Measurements from ENCODE around the gene MRPL40.
"Not testable (repeated sequence)": the region's sequence is repeated elsewhere in the genome, so short reads cannot be mapped to it uniquely, and the experiment has no call there.

Gene MRPL40

DNA sequence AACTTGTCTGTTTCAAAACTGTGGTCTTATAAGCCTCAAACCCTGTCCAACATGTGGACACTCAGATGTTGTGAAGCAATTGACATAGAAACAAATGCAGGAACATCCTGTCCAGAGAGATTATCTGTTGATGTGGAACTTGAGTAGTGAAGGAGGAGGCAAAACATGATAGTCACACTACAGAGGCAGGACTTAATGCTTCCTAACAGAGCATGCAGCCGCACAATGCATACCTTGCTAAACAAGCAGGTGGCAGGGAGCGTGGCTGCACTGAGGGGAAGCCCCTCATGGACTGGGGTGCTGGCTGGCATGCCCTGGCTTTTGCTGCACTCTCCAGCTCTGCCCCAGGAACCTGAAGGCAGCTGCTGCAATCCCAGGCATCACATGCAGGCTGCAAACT, 9.8 kb downstream of the MRPL40 start:
- DNase-seq: no peak

DNA sequence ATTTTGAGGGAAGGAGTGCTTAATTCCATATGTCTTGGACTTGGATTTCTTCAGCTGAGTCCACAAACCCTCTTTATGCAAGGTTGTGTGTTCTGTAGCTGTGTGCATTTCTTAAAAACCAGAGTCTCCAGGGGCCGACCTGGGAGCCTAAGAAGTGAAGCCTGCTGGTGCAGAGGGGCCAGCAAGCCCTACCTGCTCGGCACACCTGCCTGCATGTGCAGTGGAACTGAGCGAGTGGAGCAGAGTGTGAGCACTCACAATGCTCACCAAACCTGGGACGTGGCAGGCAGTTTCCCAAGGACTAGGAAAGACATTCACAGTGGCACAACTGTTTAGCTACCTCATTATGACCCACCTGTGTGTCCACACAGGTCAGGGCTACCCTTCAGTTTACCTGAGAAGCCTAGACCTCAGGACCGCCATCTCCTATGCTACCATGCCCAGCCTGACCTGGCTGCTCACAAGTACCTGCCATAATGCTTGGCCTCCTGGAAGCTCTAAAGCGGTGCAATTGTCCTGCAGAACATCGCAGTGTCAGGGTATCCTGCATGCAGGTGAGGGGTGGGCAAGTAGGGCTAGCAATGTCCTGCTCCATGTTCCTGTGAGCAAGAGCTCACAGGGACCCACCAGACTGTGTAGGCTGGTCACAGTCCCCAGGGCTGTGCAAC, 11.3 kb downstream of the MRPL40 start:
- no peak for DNase-seq

DNA sequence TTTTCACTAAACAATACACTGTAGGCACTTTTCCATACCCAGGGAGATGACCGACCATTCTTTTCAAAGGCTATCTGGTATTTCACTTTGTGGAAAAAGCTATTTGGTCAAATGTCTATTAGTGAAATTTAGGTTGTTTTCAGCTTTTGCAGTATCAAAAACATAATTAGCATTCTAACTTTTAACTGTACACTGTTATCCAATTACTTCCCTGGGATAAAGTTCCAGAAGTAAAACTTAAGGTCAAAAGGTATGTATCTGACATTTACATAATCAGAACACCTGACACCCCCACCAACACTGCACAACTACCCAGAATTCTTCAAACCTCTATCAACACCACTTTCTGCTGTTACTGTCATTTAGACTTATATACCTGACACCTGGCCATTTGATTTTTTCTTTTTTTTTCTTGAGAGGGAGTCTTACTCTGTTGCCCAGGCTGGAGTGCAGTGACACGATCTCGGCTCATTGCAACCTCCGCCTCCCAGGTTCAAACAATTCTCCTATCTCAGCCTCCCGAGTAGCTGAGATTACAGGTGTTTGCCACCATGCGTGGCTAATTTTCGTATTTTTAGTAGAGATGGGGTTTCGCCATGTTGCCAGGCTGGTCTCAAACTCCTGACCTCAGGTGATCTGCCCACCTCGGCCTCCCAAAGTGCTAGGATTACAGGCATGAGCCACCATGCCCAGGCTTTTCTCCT, 13.1 kb downstream of the MRPL40 start:
- DNase-seq: not testable (repeated sequence)

DNA sequence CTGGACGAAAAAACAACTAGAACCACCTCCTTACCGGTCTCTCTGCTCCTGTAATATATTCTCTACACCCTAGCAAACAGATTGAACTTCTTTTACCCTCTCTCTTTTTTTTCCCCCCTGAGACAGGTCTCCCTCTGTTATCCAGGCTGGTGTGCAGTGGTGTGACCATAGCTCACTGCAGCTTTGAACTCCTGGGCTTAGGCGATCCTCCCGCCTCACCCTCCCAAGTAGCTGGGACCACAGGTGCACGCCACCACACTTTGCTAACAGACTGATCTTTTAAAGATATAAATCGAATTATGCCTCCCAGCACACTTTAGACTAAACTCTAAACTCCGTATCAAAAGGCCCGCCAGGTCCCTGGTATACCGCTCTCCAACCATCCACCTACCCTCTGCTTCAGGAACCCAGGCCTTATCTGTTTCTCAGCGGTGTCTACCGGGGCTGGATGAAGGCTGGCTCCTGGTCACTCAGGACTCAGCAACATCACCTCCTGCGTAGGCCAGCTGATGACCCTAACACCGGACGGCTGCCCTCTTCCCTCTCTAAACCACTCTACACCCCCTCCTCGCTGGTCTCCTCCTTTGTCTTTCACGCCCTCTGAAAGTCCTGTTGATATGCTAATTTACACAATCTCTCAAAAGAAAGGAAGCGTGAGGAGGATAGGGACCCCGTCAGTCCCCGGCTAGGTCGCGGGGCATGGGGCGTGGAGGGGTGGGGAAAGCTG, 14.4 kb downstream of the MRPL40 start:
- no peak for DNase-seq

DNA sequence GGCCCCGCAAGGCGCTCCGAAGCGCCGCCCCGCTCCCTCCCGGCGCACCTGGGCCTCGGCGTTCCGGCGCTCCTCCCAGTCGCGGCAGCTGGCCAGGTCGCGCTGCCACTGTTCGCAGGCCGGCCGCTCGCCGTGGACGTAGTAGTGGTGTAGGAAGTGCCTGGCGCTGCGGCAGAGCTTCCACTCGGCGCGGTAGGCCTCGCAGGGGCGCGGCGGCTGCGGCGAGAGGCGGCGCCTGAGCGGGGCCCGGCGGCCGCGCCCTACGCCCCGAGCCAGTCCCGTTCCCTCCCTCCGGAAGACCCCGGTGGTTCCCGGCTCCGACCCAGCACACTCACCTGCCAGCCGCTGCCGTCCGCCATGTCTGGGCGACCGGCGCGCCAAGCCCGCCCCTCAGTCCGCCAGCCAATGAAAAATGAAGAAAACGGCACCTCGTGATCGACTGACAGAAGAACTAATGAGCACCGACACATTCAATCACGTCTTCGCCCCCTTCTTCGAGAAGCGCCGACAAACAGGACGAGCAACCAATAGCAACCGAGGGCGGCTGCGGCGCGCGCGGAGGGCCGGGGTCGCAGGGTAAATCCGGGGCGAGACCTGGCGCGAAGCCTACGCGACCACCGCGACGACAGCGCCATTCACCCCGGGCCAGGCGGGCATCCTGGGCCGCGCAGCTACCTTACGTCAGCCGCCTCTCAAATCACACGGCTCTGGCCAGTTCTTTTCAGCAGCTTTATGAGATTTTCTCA, 15.2 kb downstream of the MRPL40 start, which contains the start of gene C22orf39:
Gene C22orf39 (minus strand): TSS at position 382 of the 746 bp plus-strand sequence. CDS start 23 bp downstream, at position 359.
- peak; percentile 95 for DNase-seq

DNA sequence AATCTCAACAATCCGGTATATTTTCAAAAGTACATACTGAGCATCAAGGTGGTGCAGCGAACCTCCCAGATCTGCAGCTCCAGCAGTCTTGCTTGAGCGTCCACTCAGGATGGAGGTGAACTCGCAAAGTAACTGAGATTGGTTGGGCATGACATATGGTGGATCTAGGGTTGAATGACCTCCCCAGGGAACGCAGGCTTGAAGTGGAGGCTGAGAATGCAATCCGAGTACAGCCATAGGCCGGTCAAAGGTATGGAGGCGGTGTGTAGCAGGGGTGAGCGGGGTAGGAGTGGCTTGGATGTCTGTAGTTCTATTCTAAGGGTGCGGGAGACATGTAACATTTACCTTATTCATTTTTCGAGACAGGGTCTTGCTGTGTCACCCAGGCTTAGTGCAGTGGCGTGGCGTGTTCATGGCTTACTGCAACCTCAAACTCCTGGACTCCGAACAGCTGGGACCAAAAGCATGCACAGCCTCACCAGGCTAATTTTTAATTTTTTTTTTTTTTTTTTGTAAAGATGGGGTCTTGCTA, 15.8 kb downstream of the MRPL40 start:
- peak; percentile 38 for DNase-seq

DNA sequence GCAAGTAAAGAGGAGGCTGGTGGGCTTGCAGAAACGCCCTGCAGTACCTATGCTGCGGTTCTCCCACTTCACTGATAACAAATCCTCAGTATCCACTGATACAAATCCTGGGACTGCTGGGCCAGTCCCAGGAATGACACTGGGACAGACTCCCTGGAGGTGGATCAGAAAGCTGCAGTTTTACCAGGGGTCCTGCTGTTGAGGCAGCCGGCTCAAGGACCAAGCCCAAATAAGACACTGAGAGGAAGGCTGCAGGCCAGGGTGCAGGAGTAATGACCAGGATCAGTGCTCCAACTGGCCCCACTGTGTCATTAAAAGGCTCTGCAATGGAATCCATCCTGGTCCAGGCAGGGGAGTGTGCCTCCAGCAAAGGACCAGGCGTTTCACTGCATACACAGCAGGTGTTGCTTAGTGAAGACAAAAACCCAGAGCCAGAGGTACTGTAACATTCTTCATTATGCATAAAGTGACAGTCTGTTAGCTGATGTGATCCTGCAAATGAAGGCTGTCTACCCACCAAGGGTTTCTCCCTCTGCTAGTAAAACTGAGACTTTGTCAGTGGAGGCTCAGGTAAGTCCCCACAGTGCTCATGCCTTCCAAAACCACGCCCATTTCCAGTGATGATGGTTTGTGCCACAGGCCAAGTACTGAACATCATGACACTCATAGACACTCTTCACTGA, 16.5 kb downstream of the MRPL40 start:
- DNase-seq: no peak

DNA sequence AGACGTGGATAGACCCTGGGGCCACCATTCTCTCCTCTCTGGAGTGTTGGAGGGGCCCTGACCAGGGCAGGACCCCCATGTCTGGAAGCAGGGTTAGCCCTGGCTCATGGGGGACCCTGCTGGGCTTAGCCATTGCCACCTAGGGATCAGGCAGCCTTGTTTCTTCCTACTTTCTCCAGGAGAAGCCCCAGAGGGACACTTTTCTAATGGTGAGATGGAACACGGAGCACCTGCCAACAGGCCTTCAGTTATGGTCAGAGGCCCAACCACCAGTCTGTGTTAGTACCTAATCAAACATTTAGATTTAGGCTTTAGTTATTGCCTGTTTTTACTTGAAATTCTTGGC, 17.1 kb downstream of the MRPL40 start:
- DNase-seq: no peak

DNA sequence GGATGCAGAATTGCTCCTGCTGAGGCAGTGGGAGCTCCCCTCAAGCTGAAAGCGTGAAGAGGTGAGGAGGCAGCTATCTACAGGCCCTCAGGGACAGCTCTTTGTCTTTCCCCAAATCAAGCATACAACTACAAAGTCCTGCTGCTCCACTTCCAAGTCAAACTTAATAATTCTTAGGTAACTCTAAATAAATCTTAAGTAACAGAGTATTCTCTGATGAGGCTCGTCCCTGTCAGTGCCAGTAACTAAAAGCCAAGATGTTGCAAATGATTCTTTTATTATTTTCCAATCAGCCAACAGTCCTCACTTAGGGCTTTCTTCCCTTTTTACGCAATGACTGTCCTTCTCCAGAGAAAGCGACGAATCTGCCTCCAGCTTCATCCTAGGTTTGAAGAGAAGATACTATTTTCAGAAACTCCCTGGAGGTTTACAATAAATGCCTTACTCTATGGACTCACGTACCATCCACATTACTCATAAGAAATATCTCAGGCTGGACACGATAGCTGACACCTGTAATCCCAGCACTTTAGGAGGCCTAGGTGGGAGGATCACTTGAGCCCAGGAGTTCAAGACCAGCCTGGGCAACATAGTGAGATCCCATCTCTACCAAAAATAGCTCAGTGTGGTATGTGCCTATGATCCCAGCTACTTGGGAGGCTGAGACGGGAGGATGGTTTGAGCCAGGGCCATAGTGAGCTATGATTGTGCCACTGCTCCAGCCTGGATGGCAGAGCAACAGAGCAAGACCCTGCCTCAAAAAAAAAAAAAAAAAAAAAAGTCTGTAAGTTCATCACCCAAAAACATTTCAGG, 18.2 kb downstream of the MRPL40 start:
- no peak for DNase-seq

DNA sequence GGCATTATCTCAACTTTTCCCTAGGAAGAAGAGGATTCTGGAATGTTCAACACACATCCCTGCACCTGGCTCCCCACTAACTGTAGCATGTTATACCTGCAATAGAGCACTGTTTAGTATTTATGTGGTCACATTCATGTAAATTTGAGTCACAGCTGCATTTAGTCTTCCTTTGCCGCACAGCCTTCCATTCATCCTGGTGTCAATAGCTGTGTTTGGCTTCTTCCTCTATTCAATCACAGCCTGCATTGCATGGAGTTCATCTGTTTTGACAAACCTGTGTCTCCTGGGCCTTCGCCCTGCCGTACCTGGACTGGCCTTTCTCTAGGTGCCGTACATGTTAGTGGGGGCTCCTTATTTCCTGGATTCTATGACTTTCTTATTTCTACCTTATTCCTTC, 19.2 kb downstream of the MRPL40 start:
- DNase-seq: no peak

DNA sequence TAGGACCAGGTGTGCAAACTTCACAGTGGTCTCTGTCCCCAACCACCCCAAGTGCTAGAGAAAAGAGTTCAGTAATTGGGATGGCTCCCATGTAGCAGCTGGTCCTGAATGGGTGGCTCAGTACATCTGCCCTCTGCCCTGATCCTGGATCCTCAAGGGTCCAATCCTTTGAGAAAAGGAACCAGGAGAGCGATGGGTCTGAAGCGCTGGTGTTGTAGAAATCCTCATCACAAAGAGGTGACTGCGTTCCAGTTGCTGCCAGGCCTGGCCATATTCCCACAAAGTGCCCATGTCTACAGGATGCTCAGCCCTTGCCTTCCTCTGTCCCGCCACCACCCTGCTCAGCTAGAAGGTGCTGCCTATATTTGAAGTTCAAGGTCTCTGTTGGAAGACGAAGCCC, 21.4 kb downstream of the MRPL40 start:
- no peak for DNase-seq

DNA sequence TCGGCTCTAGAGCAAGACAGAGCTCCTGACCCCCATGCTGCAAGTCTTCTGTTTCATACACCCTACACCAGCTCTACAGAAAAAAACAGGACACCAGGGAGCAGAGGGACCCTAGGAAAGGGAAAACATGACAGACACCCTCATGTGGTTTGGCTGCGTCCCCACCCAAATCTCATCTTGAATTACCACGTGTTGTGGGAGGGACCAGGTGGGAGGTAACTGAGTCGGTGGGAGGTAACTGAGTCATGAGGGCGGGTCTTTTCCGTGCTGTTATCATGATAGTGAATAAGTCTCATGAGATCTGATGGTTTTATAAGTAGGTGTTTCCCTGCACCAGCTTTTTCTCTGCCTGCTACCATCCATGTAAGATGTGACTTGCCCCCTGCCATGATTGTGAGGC, 21.8 kb downstream of the MRPL40 start:
- DNase-seq: no peak

DNA sequence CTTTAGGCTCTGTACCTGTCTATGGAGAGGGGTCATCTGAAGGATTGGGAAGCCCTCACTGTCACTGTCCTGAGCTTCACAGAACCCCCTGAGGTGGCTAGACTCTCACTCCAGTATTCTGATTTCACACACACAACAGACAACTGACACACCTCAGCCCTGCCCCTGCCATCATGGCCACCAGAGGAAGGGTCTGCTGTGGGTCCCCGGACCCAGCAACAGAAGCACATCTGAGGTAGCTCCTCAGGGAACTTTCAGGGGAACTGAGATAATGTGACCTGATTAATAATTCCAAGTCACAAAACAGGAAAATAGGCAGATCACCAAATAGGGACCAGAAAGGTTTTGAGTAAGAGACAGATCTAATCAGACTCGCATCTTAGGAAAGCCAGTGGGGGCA, 22.7 kb downstream of the MRPL40 start:
- no peak for DNase-seq

DNA sequence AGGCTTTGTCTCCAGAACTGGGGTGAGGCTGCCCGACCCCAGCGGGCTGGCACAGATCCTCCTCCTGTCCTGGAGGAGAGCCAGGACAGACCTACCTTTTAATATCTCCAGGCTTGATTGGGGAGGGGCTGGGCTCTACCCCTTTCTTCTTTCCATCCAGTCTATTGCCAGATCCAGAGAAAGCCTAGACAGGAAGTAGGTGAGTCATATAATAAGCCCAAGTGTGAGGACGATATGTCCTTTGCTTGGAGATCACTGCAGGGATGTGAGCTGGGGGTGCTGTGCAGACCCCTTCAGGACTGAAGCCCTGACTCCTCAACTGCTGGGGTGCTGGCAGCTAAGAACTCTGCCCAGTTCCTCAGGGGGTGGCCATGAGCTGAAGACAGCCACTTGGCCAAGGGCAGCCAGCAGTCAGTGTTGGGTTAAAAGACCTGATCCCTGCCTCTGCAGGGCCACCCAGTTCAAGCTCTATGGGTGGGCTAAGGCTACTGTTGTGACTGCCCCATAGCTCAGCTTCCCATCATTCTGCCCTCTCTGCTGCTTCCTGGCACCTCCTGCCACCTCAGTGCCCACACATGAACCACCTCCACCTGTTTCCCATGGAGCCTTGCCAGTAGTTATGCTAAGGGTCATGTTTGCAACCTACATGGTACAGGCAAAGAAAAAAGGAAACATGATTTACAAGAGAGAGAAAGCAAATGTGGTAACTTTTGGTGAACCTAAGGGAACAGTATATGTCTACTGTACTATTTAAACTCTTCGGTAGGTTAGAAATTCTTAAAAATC, 23.4 kb downstream of the MRPL40 start:
- no peak for DNase-seq

DNA sequence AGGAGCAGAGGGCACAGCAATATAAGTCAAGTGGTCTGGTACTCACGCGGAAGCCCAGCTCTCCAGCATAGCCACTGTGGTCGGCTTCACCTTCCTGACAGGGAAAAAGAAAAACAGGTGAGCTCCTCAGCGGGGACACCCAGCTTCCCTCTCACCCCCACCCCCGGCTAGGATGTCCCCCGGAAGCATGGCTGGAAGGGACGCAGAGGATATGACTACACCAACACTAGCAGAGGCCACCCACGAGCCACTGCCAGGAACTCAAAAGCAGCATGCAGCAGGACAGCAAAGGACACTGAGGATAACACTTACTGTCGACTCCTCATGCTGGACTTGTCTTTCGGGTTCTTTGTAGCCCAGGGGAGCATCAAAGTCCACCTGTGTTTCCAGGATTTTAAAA, 24.2 kb downstream of the MRPL40 start:
- DNase-seq: no peak

DNA sequence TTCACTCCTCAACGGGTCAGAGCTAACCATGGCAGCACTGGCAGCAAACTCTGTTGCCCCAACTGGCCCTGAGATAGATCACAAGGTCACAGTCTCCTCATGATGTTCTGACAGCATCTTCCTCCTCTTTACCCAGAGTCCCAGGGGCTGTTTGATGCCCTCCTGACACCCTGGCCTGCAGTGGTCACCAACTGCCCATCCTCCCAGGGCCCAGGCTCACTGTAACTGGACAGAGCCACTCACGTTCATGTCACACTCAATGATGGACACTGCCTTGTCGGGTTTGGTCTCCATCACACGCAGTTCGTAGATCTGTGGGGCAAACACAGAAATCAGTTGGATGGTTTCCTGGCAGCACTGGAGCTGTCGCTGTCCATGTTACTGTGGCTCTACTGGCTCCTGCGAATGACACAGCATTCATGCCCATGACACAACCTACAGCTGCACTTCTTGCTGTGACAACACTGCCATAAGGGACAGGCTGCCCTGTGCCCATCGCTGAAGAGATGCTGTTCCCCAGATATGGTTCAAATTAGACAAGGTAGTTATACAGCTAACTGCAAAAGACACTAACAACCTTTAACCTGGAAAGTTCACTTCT, 25.6 kb downstream of the MRPL40 start:
- DNase-seq: no peak

DNA sequence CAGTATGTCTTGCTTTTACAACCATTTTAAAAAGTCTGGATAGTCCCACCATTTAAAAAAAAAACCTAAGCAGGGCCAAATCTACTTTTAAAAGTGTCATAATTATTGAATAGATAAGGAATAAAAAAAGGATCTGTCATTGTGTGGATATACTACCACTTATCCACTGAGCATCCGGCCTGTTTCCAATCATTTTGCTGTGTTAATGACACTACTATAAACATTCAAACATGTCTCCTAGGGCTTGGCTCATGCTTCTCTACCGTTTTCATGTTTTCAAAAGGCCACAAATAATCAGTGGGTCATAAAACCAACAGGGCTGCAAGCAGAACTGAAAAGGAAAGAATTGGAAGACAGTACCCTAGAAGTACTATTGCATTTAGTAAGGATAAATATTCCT, 27.7 kb downstream of the MRPL40 start:
- DNase-seq: no peak

DNA sequence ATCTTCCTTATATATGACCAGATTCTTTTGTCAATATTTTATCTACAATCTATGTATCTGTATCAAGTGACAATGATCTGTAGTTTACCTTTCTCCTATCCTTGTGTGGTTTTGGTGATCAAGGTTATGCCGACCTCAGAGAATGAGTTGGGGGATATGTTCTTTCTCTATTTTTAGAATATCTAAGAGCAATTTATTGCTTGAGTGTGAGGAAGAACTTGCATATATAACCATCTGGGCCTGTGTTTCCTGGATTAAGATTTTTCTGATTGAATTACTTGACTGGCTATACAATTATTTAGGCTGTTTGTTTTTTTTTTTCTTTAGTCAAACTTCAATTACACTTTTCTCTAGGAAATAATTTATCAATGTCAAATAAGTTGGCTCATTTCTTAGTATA, 29.2 kb downstream of the MRPL40 start:
- DNase-seq: no peak

DNA sequence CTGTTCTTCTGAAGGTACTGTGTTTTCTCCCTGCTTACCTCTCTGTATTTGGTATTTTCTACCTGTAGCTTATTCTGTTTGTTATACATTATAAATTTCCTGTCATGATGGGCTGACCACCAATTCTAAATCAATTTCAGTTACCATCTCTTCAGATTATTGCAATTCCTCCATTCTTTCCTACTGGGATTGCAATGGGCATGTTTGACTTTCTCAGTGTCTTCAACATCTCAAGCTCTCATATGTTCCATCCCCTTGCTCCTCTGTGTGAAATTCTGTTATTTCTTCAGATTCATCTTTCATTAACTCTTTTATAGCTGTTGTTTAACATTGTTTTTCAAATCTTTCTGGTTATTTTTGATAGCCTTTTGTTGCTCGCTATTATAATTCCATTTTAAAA, 30.7 kb downstream of the MRPL40 start:
- no peak for DNase-seq
